Liver (tissue), 9 donors: ENCODE measurements around the gene MYG1. TPM values are rescaled to one million over a fixed set of nuclear protein-coding genes. Genes with fewer than 3 reads are reported as not detected.

Experiments
- DNase-seq: peaks from one replicate; pipeline ENCODE4 v3.0.0-alpha.2; 2017; ENCODE audit warnings: low spot score
- H3K27ac ChIP-seq, 2 donors: one replicate each; pipeline ENCODE4 v1.7.0; 2013; ENCODE audit warnings: inconsistent platforms in 2 of 2, low read length in 2 of 2, control low read depth in 1 of 2, low read depth in 1 of 2, mild to moderate bottlenecking in 1 of 2
- H3K27me3 ChIP-seq, 4 donors: one replicate each; pipeline versions ENCODE4 v1.6.1 to v1.7.0; 2013; ENCODE audit warnings: low read length in 3 of 4, inconsistent platforms in 1 of 4, mild to moderate bottlenecking in 1 of 4, moderate library complexity in 1 of 4; ENCODE audit not compliant: control insufficient read depth in 4 of 4, insufficient read depth in 4 of 4
- H3K36me3 ChIP-seq, 4 donors: one replicate each; pipeline versions ENCODE4 v1.6.1 to v1.7.0; 2013; ENCODE audit warnings: low read length in 3 of 4, mild to moderate bottlenecking in 3 of 4, low read depth in 1 of 4, moderate library complexity in 1 of 4; ENCODE audit not compliant: control insufficient read depth in 4 of 4, insufficient read depth in 3 of 4
- H3K4me1 ChIP-seq, 4 donors: one replicate each; pipeline versions ENCODE4 v1.6.1 to v1.7.0; 2013; ENCODE audit warnings: low read length in 3 of 4, mild to moderate bottlenecking in 3 of 4, moderate library complexity in 1 of 4; ENCODE audit not compliant: control insufficient read depth in 4 of 4, insufficient read depth in 4 of 4
- H3K4me3 ChIP-seq, 3 donors: one replicate each; pipeline versions ENCODE4 v1.6.1 to v1.7.0; 2013; ENCODE audit warnings: low read length in 3 of 3, control low read depth in 1 of 3, low read depth in 1 of 3, mild to moderate bottlenecking in 1 of 3
- H3K9ac ChIP-seq, 2 donors: one replicate each; pipeline ENCODE4 v1.7.0; 2013; ENCODE audit warnings: low read length in 2 of 2, mild to moderate bottlenecking in 2 of 2, moderate library complexity in 2 of 2, control low read depth in 1 of 2, low read depth in 1 of 2
- H3K9me3 ChIP-seq, 4 donors: one replicate each; pipeline versions ENCODE4 v1.6.1 to v1.7.0; 2013; ENCODE audit warnings: low read length in 3 of 4; ENCODE audit not compliant: control insufficient read depth in 4 of 4
- ATF3 ChIP-seq: IDR thresholded peaks from 2 replicates; pipeline ENCODE4 v1.6.1; 2016; ENCODE audit warnings: antibody characterized with exemption
- EGR1 ChIP-seq, 2 donors: IDR thresholded peaks; 2 replicates each; pipeline ENCODE4 v1.6.1; 2016 to 2018; ENCODE audit warnings: antibody characterized with exemption in 2 of 2, low read depth in 2 of 2
- FOXA1 ChIP-seq: IDR thresholded peaks from 2 replicates; pipeline ENCODE4 v1.6.1; 2016; ENCODE audit warnings: antibody characterized with exemption
- FOXA2 ChIP-seq: IDR thresholded peaks from 2 replicates; pipeline ENCODE4 v1.6.1; 2016; ENCODE audit warnings: antibody characterized with exemption
- JUND ChIP-seq, 2 donors: IDR thresholded peaks; 2 replicates each; pipeline ENCODE4 v1.6.1; 2016; ENCODE audit warnings: antibody characterized with exemption in 2 of 2
- MAX ChIP-seq: IDR thresholded peaks from 2 replicates; pipeline ENCODE4 v1.6.1; 2016; ENCODE audit warnings: antibody characterized with exemption
- RAD21 ChIP-seq, 2 donors: IDR thresholded peaks; 2 replicates each; pipeline ENCODE4 v1.6.1; 2016; ENCODE audit warnings: antibody characterized with exemption in 2 of 2, mild to moderate bottlenecking in 2 of 2
- REST ChIP-seq: IDR thresholded peaks from 2 replicates; pipeline ENCODE4 v1.6.1; 2016; ENCODE audit warnings: antibody characterized with exemption, mild to moderate bottlenecking
- RXRA ChIP-seq, 2 donors: IDR thresholded peaks; 2 replicates each; pipeline ENCODE4 v1.6.1; 2017 to 2018; ENCODE audit warnings: antibody characterized with exemption in 2 of 2, mild to moderate bottlenecking in 1 of 2
- WGBS: extraction: QIAGEN DNeasy Blood & Tissue Kit; methylation state at CpG from one replicate; pipeline ENCODE4 v1.1.7; 2013; 5-methylcytosine and 5-hydroxymethylcytosine counted together
- polyA plus RNA-seq, 2 donors: library from polyadenylated mRNA; stranded (reverse) in 1 of 2; unstranded in 1 of 2; fragments of 200-250 nt in 1 of 2; fragments of >200 nt in 1 of 2; fragmentation: Nextera tagmentation in 1 of 2; extraction: Ambion mirVana in 1 of 2; gene quantifications; one replicate each; pipeline versions ENCODE4 v1.2.1 to v1.2.3, GENCODE V29; 2013 to 2015
- total RNA-seq, 2 donors: library from RNA; depleted of rRNA; stranded (reverse); fragments of >200 nt; gene quantifications; one replicate each; pipeline ENCODE4 v1.2.3, GENCODE V29; 2014
- donor health status: healthy.
- donor health status: healthy.
- donor health status: healthy.
- donor health status: healthy.
- donor health status: healthy.

The MYG1 gene
- total and polyA plus RNA-seq, 4 donors, result 15.0 to 28.0 (median 19.3) TPM

GRCh38 chr12:53298164-53298563 is 1.3 kb upstream of the MYG1 start (continued):
- TF ChIP-seq REST, result no peak

GRCh38 chr12:53299101-53299453 is 418 bp upstream of the MYG1 start:
- H3K4me1 ChIP-seq, result peaks cover 7 to 33% (median 25%) of the 10 kb centered on the region in 4 donors
- no peaks in the 10 kb centered on the region for H3K27me3 ChIP-seq
- 67% methylated on average over 5 of the region's 5 CpGs for WGBS
- no peak for TF ChIP-seq MAX
- TF ChIP-seq EGR1 (IDR thresholded peaks at IDR 0.05; ENCODE audit: low read depth in 2 of 2), result no peak
- TF ChIP-seq JUND (IDR thresholded peaks at IDR 0.05), result peak; percentile 72 to 77
- H3K4me3 ChIP-seq, result no peak overlapping the region
- no peak overlapping the region for H3K9ac ChIP-seq
- peaks cover 4 to 10% (median 7%) of the 10 kb centered on the region in 4 donors for H3K36me3 ChIP-seq
- no peak for DNase-seq
- peak overlapping the region; percentile 63 to 74 for H3K27ac ChIP-seq
- H3K9me3 ChIP-seq, result no peaks in the 10 kb centered on the region

GRCh38 chr12:53300187-53300586 is 692 bp downstream of the MYG1 start:
- no peaks in the 10 kb centered on the region for H3K27me3 ChIP-seq
- H3K36me3 ChIP-seq, result peaks cover 4 to 12% (median 8%) of the 10 kb centered on the region in 4 donors
- WGBS, result 7% methylated on average over 12 of the region's 12 CpGs
- H3K27ac ChIP-seq, result peak overlapping the region; percentile 63 to 74
- TF ChIP-seq FOXA2, result no peak
- no peak for TF ChIP-seq RXRA (IDR thresholded peaks at IDR 0.05)
- no peak for TF ChIP-seq RAD21 (IDR thresholded peaks at IDR 0.05)
- no peak for TF ChIP-seq FOXA1
- no peak for TF ChIP-seq MAX
- TF ChIP-seq ATF3, result no peak
- no peaks in the 10 kb centered on the region for H3K9me3 ChIP-seq
- no peak for DNase-seq
- H3K9ac ChIP-seq, result peak overlapping the region in 1 of 2 donors; percentile 8
- peaks cover 7 to 28% (median 23%) of the 10 kb centered on the region in 4 donors for H3K4me1 ChIP-seq
- peak overlapping the region; percentile 63 to 90 (median 82) for H3K4me3 ChIP-seq

- no peak for TF ChIP-seq ATF3
- TF ChIP-seq EGR1 (IDR thresholded peaks at IDR 0.05; ENCODE audit: low read depth in 2 of 2), result no peak
- no peak for TF ChIP-seq RXRA (IDR thresholded peaks at IDR 0.05)
- H3K27me3 ChIP-seq, result no peaks in the 10 kb centered on the region
- peaks cover 8 to 36% (median 30%) of the 10 kb centered on the region in 4 donors for H3K36me3 ChIP-seq
- no peak overlapping the region for H3K9ac ChIP-seq
- no peak for DNase-seq
- no peak overlapping the region for H3K4me3 ChIP-seq
- H3K27ac ChIP-seq, result no peak overlapping the region
- H3K9me3 ChIP-seq, result no peaks in the 10 kb centered on the region
- H3K4me1 ChIP-seq, result peaks cover 3 to 17% (median 13%) of the 10 kb centered on the region in 4 donors
- WGBS, result 93% methylated on average over 5 of the region's 5 CpGs
Measured at GRCh38 chr12:53302903-53303302, 3.4 kb downstream of the MYG1 start.
